IPS-18a (cell line): ENCODE data around the gene PTPRC.

ENCODE experiments used
- H3K27ac ChIP-seq: one replicate; pipeline ENCODE4 v1.5.1; 2013; ENCODE audit warnings: low read length
- H3K27me3 ChIP-seq: one replicate; pipeline ENCODE4 v1.6.1; 2013; ENCODE audit warnings: mild to moderate bottlenecking, low read length; ENCODE audit not compliant: control insufficient read depth, insufficient read depth
- H3K36me3 ChIP-seq: one replicate; pipeline ENCODE4 v1.6.1; 2013; ENCODE audit warnings: low read depth, low read length; ENCODE audit not compliant: control insufficient read depth
- H3K4me1 ChIP-seq: one replicate; pipeline ENCODE4 v1.6.1; 2013; ENCODE audit warnings: low read depth, low read length; ENCODE audit not compliant: control insufficient read depth
- H3K4me3 ChIP-seq: one replicate; pipeline ENCODE4 v1.5.1; 2013; ENCODE audit warnings: low read length
- H3K9ac ChIP-seq: one replicate; pipeline ENCODE4 v1.6.1; 2013; ENCODE audit warnings: mild to moderate bottlenecking, low read length, moderate library complexity
- H3K9me3 ChIP-seq: one replicate; pipeline ENCODE4 v1.6.1; 2013; ENCODE audit warnings: low read depth, low read length; ENCODE audit not compliant: control insufficient read depth

Gene PTPRC

DNA sequence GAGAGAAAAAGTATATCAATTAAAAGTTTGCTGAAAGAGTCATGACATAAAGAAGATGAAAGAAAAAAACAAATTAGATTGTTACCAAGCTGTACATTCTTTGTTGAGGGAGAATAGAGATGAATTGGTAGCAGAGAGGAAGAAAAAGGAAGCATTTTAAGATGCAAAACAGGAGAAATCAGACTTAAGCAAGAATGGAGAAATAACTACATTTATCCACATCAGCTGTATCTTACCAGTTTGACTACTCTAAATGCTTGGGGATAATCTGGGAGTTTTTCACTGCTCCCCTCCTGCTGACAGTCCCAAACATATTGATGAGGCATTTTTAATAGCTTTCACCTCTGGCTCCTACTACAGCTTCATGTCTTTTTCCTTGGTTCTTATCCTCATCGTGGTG lies 16.8 kb upstream of the PTPRC start:
- Histone ChIP-seq H3K4me1 (no peaks in the 10 kb centered on the region), H3K27ac (no peak overlapping the region), H3K9ac (no peak overlapping the region), H3K27me3 (no peaks in the 10 kb centered on the region), H3K4me3 (no peak overlapping the region), H3K9me3 (no peaks in the 10 kb centered on the region), H3K36me3 (no peaks in the 10 kb centered on the region)

GRCh38 chr1:198623752-198624647 lies 14.8 kb upstream of the PTPRC start:
- Histone ChIP-seq H3K4me1 (no peaks in the 10 kb centered on the region), H3K9ac (no peak overlapping the region), H3K9me3 (no peaks in the 10 kb centered on the region), H3K27ac (no peak overlapping the region), H3K4me3 (no peak overlapping the region), H3K36me3 (no peaks in the 10 kb centered on the region), H3K27me3 (no peaks in the 10 kb centered on the region)

GRCh38 chr1:198624648-198624980 lies 14.2 kb upstream of the PTPRC start:
- Histone ChIP-seq H3K27ac (no peak overlapping the region), H3K36me3 (no peaks in the 10 kb centered on the region), H3K9ac (no peak overlapping the region)

GRCh38 chr1:198627436-198628066 lies 11.3 kb upstream of the PTPRC start:
- H3K36me3 ChIP-seq = no peaks in the 10 kb centered on the region
- H3K27me3 ChIP-seq = no peaks in the 10 kb centered on the region
- H3K9me3 ChIP-seq = no peaks in the 10 kb centered on the region
- H3K4me3 ChIP-seq = no peak overlapping the region
- H3K4me1 ChIP-seq = no peaks in the 10 kb centered on the region
- H3K27ac ChIP-seq = no peak overlapping the region
- H3K9ac ChIP-seq = no peak overlapping the region

More at GRCh38 chr1:198624648-198624980, 14.2 kb upstream of the PTPRC start:
- Histone ChIP-seq H3K4me1 (no peaks in the 10 kb centered on the region), H3K27me3 (no peaks in the 10 kb centered on the region), H3K9me3 (no peaks in the 10 kb centered on the region), H3K4me3 (no peak overlapping the region)

DNA sequence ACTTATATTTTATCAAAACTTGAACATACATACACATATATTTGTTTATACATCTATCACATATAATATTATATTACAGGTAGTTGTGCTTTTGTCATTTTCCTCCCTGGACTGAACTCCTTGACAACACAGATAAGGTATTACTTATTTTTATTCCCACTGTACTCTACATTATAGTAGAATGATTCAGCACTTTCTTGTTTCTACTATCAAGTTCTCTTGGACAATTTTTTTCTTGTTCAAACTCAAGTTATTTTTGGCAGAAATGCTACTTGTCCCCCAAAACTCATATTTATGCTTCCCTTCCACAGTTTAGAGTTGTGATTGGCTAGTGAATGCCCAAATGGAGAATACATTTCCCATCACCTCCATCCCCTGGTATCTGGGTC lies 10.8 kb upstream of the PTPRC start:
- Histone ChIP-seq H3K36me3 (no peaks in the 10 kb centered on the region), H3K4me1 (no peaks in the 10 kb centered on the region), H3K9ac (no peak overlapping the region), H3K27me3 (no peaks in the 10 kb centered on the region), H3K27ac (no peak overlapping the region), H3K4me3 (no peak overlapping the region), H3K9me3 (no peaks in the 10 kb centered on the region)

DNA sequence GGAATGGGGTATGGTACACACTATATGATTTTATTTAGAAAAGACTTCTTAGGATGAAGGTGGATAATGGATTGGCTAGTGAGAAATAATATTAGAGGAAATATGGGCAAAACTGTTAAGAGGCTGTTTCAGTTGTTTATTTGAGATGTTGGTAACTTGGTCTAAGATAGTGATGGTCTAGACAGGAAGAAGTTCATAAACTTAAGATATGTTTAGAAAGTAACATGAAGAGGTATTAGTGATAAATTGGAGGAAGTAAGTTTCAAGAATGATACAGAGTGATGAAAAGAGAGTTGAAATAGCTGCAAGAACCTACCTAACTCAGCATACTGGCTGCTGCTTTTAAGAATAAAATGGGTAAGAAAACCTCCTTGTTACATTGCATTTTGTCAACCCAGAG lies 9.2 kb upstream of the PTPRC start:
- Histone ChIP-seq H3K36me3 (no peaks in the 10 kb centered on the region), H3K9me3 (no peaks in the 10 kb centered on the region), H3K27me3 (no peaks in the 10 kb centered on the region), H3K27ac (no peak overlapping the region), H3K4me3 (no peak overlapping the region), H3K9ac (no peak overlapping the region), H3K4me1 (no peaks in the 10 kb centered on the region)

DNA sequence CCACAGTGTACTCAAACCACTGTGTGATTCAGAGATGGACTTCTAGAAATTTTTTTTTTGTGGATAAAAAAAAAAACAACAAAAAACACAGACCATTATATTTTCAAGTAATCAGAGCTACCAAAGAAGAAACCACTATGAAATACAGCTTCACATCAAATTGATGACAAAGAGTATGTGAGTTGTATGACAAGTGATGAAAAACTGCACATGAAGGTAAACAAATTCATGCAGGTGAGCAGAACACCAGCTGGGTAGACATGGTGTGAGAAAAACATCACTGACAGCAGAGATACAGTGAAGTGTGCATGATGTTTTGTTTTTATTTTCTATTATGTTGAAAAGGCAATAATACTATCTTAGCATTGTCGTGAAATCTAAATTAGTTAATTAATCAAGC lies 8.0 kb upstream of the PTPRC start:
- Histone ChIP-seq H3K9ac (no peak overlapping the region), H3K9me3 (no peaks in the 10 kb centered on the region), H3K36me3 (no peaks in the 10 kb centered on the region), H3K4me1 (no peaks in the 10 kb centered on the region), H3K27me3 (no peaks in the 10 kb centered on the region), H3K4me3 (no peak overlapping the region), H3K27ac (no peak overlapping the region)

GRCh38 chr1:198631292-198631691 lies 7.5 kb upstream of the PTPRC start:
- no peaks in the 10 kb centered on the region for H3K36me3 ChIP-seq
- no peaks in the 10 kb centered on the region for H3K9me3 ChIP-seq
- H3K9ac ChIP-seq = no peak overlapping the region
- H3K27me3 ChIP-seq = no peaks in the 10 kb centered on the region
- no peak overlapping the region for H3K27ac ChIP-seq
- no peaks in the 10 kb centered on the region for H3K4me1 ChIP-seq
- H3K4me3 ChIP-seq = no peak overlapping the region

- H3K4me3 ChIP-seq = no peak overlapping the region
- no peak overlapping the region for H3K27ac ChIP-seq
These were observed 6.8 kb upstream of the PTPRC start for GRCh38 chr1:198632007-198632406.

GRCh38 chr1:198633675-198634121 lies 5.1 kb upstream of the PTPRC start:
- H3K9me3 ChIP-seq = no peaks in the 10 kb centered on the region
- no peaks in the 10 kb centered on the region for H3K4me1 ChIP-seq
- H3K36me3 ChIP-seq = no peaks in the 10 kb centered on the region
- no peaks in the 10 kb centered on the region for H3K27me3 ChIP-seq
- no peak overlapping the region for H3K9ac ChIP-seq
- H3K4me3 ChIP-seq = no peak overlapping the region
- H3K27ac ChIP-seq = no peak overlapping the region

More at GRCh38 chr1:198632007-198632406, 6.8 kb upstream of the PTPRC start:
- H3K36me3 ChIP-seq = no peaks in the 10 kb centered on the region
- H3K27me3 ChIP-seq = no peaks in the 10 kb centered on the region
- no peaks in the 10 kb centered on the region for H3K4me1 ChIP-seq
- H3K9ac ChIP-seq = no peak overlapping the region
- no peaks in the 10 kb centered on the region for H3K9me3 ChIP-seq

GRCh38 chr1:198635964-198636363 lies 2.9 kb upstream of the PTPRC start:
- H3K4me3 ChIP-seq = no peak overlapping the region
- no peaks in the 10 kb centered on the region for H3K36me3 ChIP-seq
- H3K9me3 ChIP-seq = no peaks in the 10 kb centered on the region
- no peaks in the 10 kb centered on the region for H3K4me1 ChIP-seq
- no peak overlapping the region for H3K9ac ChIP-seq
- H3K27ac ChIP-seq = no peak overlapping the region
- no peaks in the 10 kb centered on the region for H3K27me3 ChIP-seq

DNA sequence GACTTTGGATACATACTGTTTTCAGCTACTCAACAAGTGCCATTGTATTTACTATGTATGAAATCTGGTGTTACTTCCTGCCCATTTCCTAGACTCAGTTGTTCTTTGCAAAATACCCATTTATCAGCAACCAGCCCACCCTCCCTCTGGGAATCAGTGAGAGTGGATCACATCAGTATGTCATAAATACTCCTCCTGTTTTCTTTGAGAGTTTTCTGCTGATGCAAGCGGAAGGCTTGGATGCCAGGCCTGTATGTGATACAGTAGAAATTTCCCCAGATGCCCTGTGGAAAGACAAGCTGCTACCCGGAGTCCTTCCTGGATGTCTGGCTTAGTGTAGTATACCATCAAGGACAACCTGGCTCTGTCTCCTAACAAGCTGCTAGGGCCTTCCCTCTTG lies 2.4 kb upstream of the PTPRC start:
- Histone ChIP-seq H3K27me3 (no peaks in the 10 kb centered on the region), H3K27ac (no peak overlapping the region), H3K36me3 (no peaks in the 10 kb centered on the region), H3K9me3 (no peaks in the 10 kb centered on the region), H3K4me1 (no peaks in the 10 kb centered on the region), H3K9ac (no peak overlapping the region), H3K4me3 (no peak overlapping the region)
